GM12891 (cell line): ENCODE results near the gene CDH15.

Experiments used
- PAX5 ChIP-seq: IDR thresholded peaks from 2 replicates; pipeline ENCODE4 v1.6.1; 2011; ENCODE audit warnings: low read length, moderate library complexity, mild to moderate bottlenecking; ENCODE audit not compliant: insufficient read depth, severe bottlenecking
- POLR2A ChIP-seq: IDR thresholded peaks from 2 replicates; pipeline ENCODE4 v1.6.1; 2011; ENCODE audit warnings: low read depth, low read length, control low read depth
- POLR2AphosphoS5 ChIP-seq: IDR thresholded peaks from 2 replicates; pipeline ENCODE4 v1.6.1; 2011; ENCODE audit warnings: low read depth, low read length, control low read depth
- POU2F2 ChIP-seq: IDR thresholded peaks from 2 replicates; pipeline ENCODE4 v1.6.1; 2011; ENCODE audit warnings: low read depth, mild to moderate bottlenecking, control low read depth, low read length, moderate library complexity
- SPI1 ChIP-seq: IDR thresholded peaks from 2 replicates; pipeline ENCODE4 v1.6.1; 2011; ENCODE audit warnings: low read depth, low read length, control low read depth
- TAF1 ChIP-seq: IDR thresholded peaks from 2 replicates; pipeline ENCODE4 v1.6.1; 2011; ENCODE audit warnings: low read depth, low read length, control low read depth

GRCh38 chr16:89137666-89138512 is 33.7 kb upstream of the CDH15 start:
- TF ChIP-seq POLR2A (no peak), POLR2AphosphoS5 (no peak), TAF1 (no peak), PAX5 (no peak), POU2F2 (no peak), SPI1 (no peak)
